HuH-7.5 (cell line): ENCODE data around the gene ABCA6.

Source experiments
- DNase-seq: peaks from one replicate; pipeline ENCODE4 v3.0.0; 2011; ENCODE audit warnings: low spot score

ABCA6 gene

GRCh38 chr17:69046121-69046807, 95.4 kb downstream of the ABCA6 start:
- no peak for DNase-seq

GRCh38 chr17:69045646-69046045, 96.0 kb downstream of the ABCA6 start:
- DNase-seq = no peak

- no peak for DNase-seq
These were observed 97.3 kb downstream of the ABCA6 start for GRCh38 chr17:69044371-69044770.

- no peak for DNase-seq
These were observed 98.5 kb downstream of the ABCA6 start for GRCh38 chr17:69043098-69043734.

- no peak for DNase-seq
These were observed 99.4 kb downstream of the ABCA6 start for GRCh38 chr17:69042308-69042707.

- no peak for DNase-seq
These were observed 109.9 kb downstream of the ABCA6 start for GRCh38 chr17:69031839-69032238.

GRCh38 chr17:69030169-69030568, 111.5 kb downstream of the ABCA6 start:
- DNase-seq = no peak
